A673 (cell line): ENCODE data around the gene GMEB2.

Source experiments
- CTCF ChIP-seq: fragments of 300-800, 200-600 bp; sonication (generic); conservative IDR thresholded peaks from 2 replicates; pipeline ENCODE4 v1.5.1; 2017; ENCODE audit warnings: low read depth, mild to moderate bottlenecking, antibody characterized with exemption, low read length, moderate library complexity, mixed read lengths
- EZH2 ChIP-seq: fragments of 200-600 bp; sonication (generic); IDR thresholded peaks from 2 replicates; pipeline ENCODE4 v1.6.1; 2017; ENCODE audit warnings: borderline replicate concordance, low read depth, mild to moderate bottlenecking, mixed read lengths, antibody characterized with exemption, low read length; ENCODE audit not compliant: poor library complexity, severe bottlenecking

GRCh38 chr20:63564036-63564810, 62.7 kb downstream of the GMEB2 start:
- TF ChIP-seq CTCF (no peak), EZH2 (no peak)
